Smooth muscle cell of the coronary artery (primary cell): ENCODE measurements around the gene PDCD5. TPM values are rescaled to one million over a fixed set of nuclear protein-coding genes. Genes with fewer than 3 reads are reported as not detected.

ENCODE experiments used
- total RNA-seq: library from RNA; depleted of rRNA; stranded (reverse); fragments of >200 nt; gene quantifications from 2 replicates; pipeline ENCODE4 v1.2.3, GENCODE V29; 2014; ENCODE audit warnings: low replicate concordance

Gene PDCD5, protein sequence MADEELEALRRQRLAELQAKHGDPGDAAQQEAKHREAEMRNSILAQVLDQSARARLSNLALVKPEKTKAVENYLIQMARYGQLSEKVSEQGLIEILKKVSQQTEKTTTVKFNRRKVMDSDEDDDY
- 119 and 126 TPM in 2 replicates for total RNA-seq

DNA sequence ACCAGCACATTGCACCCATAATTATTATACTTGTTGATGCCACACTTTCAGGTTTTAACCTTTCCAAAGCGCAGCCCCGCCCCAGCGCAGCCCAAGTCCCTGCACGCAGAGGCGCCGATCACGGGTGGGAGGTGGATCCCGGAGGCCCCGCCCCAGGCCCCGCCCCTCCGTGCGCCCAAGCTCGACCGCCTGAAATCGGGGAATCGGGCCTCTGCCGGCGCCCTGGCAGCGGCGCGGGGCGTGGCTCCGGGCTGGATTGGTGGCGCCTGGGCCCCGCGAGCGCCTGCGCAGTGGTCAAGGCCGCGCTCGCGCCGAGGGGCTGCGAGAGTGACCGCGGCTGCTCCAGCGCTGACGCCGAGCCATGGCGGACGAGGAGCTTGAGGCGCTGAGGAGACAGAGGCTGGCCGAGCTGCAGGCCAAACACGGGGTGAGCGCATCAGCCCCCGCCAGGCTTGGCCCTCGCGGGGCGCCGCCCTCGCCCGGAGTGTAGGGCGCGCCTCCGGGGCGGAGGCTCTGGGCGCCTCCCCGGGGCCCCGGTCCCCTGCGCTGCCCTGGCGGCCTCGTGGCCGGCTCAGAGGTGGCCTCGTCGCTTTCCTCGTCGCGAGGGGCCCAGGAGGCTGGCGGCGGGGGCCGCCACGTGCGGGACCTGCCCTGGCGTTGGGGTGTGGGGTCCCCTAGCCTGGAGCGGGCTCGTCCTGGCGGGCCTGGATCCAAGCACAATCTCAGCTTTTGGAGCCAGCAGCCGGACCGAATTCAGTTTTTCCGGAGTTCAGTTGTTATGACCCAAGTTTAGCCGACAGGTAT is at the start of gene PDCD5:
PDCD5 (plus strand) TSS at position 290 of the 804 bp plus-strand sequence; CDS start at position 362, 72 bp downstream.

Other genes starting within 250 kb of the PDCD5 start
- 6.8 and 8.9 TPM in 2 replicates for gene ZNF507, start 235.6 kb upstream of the PDCD5 start, total RNA-seq
- 21.8 and 29.8 TPM in 2 replicates for gene DPY19L3, start 175.4 kb upstream of the PDCD5 start, total RNA-seq
- 28.9 and 39.0 TPM in 2 replicates for gene ANKRD27, start 94.0 kb downstream of the PDCD5 start, total RNA-seq
- 0.23 and 0.47 TPM in 2 replicates for gene RGS9BP, start 94.7 kb downstream of the PDCD5 start, total RNA-seq
- 1.9 and 5.9 TPM in 2 replicates for gene NUDT19, start 110.6 kb downstream of the PDCD5 start, total RNA-seq
- gene TDRD12, start 138.6 kb downstream of the PDCD5 start, total RNA-seq, result 0.15 and 0.23 TPM in 2 replicates